Stimulated activated naive CD8-positive, alpha-beta T cell treated with anti-CD3 and anti-CD28 coated beads, Interleukin-15, amount 100 ng/mL, for 72 hours (primary cell): ENCODE results near the gene TNFAIP2.

Source experiments
- ATAC-seq: fragments of 150-1000 bp; cut with Tn5 transposase; 2 replicates; pipeline ENCODE4 v1.10.0; 2021; ENCODE audit warnings: mild to moderate bottlenecking, moderate library complexity
- DNase-seq, 2 donors: peaks; one replicate each; pipeline ENCODE4 v3.0.0; 2021 to 2022
- H3K27ac Mint-ChIP-seq, 2 donors: one replicate each; pipeline ENCODE4 v1.8.0; 2022; ENCODE audit warnings: mild to moderate bottlenecking in 2 of 2, mixed read lengths in 2 of 2, moderate library complexity in 2 of 2
- H3K27me3 Mint-ChIP-seq: one replicate; pipeline ENCODE4 v1.8.0; 2022; ENCODE audit warnings: mixed read lengths
- H3K4me1 Mint-ChIP-seq: one replicate; pipeline ENCODE4 v1.8.0; 2022; ENCODE audit warnings: mild to moderate bottlenecking, mixed read lengths
- H3K4me3 Mint-ChIP-seq, 2 donors: one replicate each; pipeline ENCODE4 v1.8.0; 2022; ENCODE audit warnings: mild to moderate bottlenecking in 2 of 2, mixed read lengths in 2 of 2, moderate library complexity in 1 of 2
- H3K9me3 Mint-ChIP-seq, 2 donors: one replicate each; pipeline ENCODE4 v1.8.0; 2022; ENCODE audit warnings: mixed read lengths in 2 of 2

TNFAIP2 gene

DNA sequence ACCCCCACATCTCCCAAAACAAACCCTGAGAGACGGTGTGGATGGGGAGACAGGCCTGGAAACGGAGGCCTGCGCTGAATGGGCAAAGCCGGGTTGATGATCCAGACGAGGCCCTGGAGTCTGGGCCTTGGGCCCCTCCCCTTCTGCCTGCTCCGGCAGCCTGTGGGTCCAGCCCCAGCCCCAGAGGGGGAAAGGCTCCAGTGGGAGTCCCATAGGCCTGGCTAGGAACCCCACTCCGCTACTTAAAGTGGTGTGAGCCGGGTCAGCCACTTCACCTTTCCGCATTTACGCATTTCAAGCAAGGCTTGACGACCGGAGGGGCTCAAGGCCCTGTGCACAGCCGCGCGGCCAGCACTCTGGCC lies 695 bp upstream of the TNFAIP2 start:
- H3K27me3 Mint-ChIP-seq, result peaks cover 49% of the 10 kb centered on the region
- no peak overlapping the region for H3K27ac Mint-ChIP-seq
- H3K4me3 Mint-ChIP-seq, result peak overlapping the region; percentile 35 to 72
- peaks cover 13% of the 10 kb centered on the region for H3K4me1 Mint-ChIP-seq
- no peak for DNase-seq
- H3K9me3 Mint-ChIP-seq, result no peaks in the 10 kb centered on the region
- peak; percentile 9 for ATAC-seq

DNA sequence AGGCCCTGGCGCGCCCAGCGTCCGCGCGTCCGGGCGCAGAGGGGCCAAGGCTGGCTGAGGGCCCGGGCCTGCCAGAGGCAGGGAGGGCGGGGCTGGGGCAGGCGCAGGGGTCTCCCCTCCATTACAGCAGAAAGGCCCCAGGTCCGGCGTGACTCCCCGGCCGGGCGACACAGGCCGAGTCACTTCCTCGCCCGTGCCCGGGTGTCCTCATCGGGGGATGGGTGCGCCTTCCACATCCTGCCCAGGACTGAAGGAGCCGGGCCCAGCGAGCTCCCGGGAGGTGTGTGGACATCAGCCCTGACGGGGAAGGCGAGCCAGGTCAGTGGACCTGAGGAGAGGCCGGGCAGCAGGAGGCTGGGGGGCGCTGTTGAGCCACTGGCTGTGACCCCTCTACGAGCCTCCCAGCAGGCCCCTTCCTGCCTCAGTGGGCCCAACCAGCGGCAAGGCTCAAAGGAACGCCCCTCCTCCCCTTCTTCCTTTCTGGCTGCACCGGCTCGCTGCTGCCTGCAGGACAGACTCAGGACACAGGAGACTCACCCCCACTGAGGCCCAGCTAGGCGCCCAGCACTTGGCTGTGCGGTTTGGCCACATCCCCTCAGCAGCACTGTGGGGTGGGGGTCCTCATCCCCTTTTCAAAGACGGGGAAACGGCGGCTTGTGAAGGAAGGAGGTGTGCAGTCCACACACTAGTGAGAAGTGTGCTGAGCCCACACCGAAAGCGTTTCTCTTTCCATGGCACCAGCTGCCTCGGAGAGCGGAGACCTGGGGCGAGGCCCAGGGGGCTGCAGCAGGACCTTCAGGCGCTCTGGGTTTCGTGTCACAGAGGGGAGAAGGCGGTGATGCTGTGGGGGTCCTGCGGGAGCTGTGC lies 606 bp downstream of the TNFAIP2 start:
- H3K9me3 Mint-ChIP-seq, result no peaks in the 10 kb centered on the region
- DNase-seq (no peak), ATAC-seq (peak; percentile 26)
- H3K27ac Mint-ChIP-seq, result peak overlapping the region in 1 of 2 donors; percentile 80
- H3K4me3 Mint-ChIP-seq, result peak overlapping the region; percentile 37 to 60
- H3K4me1 Mint-ChIP-seq, result peaks cover 13% of the 10 kb centered on the region
- peaks cover 49% of the 10 kb centered on the region for H3K27me3 Mint-ChIP-seq

DNA sequence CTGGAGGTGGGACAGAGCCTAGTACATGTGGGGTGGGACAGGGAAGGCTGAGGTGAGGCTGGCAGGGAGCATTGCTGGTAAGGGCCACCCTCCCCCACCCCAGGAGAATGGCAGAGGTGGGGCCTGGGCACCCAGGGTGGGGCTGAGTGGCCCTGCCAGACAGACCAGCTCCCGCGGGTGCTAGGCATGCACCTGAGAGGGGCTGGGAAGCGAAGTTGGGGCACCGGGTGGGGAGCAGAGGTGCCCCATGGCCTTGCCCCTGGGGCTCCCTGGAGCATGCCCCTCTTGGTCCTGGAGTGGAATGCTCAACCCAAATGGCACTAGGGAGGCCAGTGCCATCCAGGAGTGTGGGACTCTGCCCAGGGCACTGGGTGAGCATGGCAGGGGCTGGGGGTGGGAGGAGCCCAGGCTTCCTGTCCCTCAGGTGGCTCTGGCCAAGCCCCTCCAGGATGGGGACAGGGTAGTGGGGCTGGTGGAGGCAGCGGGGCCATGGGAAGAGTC lies 1.3 kb downstream of the TNFAIP2 start:
- no peaks in the 10 kb centered on the region for H3K9me3 Mint-ChIP-seq
- H3K4me3 Mint-ChIP-seq, result no peak overlapping the region
- peaks cover 49% of the 10 kb centered on the region for H3K27me3 Mint-ChIP-seq
- ATAC-seq (peak; percentile 3), DNase-seq (no peak)
- H3K27ac Mint-ChIP-seq, result no peak overlapping the region
- peaks cover 13% of the 10 kb centered on the region for H3K4me1 Mint-ChIP-seq

DNA sequence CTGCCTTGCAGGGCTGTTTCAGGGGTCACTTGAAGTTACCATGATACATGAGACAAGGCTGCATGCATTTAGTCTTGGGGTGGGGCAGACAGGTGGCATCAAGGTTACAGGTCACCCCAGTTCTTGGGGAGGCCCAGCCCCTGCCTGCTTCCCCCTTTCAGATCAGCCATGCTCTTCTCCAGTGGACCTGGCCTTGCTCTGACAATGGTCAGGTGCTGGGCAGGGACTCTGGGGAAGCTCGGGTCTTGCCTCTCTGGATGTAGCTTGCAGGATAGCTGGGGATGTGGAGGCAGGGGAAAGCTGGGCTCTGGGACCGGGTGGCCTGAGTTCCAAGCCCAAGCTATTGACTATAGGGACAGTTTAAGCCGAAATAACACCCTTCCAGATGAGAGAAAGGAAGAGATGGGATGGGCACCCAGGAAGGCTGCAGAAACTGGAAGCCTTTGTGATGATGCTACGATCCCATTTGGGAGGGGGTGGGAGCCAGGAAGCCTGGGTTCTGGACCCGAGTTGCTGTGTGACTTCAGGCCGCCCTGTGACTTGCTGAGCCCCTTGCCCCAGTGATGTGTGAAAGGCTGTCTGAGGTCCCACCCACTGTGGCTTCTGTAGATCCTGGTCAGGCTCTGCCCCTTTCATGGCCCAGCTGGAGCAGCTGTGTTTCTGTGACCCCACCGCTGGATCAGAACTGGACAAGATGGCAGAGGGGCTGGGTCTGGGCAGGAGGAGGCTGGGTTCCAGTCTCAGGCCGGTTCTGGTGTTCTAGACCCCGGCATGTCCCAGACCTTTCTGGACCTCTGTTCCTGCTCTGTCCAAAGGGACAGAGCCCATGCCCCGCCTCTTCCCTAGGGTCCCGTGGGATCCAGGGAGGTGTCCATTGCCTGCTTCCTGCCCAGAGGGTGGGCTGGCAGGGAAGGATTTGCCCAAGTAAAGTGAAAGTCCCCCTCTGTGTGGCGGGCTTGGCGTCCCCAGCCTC lies 2.1 kb downstream of the TNFAIP2 start:
- peaks cover 13% of the 10 kb centered on the region for H3K4me1 Mint-ChIP-seq
- peaks cover 47% of the 10 kb centered on the region for H3K27me3 Mint-ChIP-seq
- no peak for ATAC-seq
- H3K27ac Mint-ChIP-seq, result no peak overlapping the region
- H3K9me3 Mint-ChIP-seq, result no peaks in the 10 kb centered on the region
- no peak for DNase-seq
- no peak overlapping the region for H3K4me3 Mint-ChIP-seq

DNA sequence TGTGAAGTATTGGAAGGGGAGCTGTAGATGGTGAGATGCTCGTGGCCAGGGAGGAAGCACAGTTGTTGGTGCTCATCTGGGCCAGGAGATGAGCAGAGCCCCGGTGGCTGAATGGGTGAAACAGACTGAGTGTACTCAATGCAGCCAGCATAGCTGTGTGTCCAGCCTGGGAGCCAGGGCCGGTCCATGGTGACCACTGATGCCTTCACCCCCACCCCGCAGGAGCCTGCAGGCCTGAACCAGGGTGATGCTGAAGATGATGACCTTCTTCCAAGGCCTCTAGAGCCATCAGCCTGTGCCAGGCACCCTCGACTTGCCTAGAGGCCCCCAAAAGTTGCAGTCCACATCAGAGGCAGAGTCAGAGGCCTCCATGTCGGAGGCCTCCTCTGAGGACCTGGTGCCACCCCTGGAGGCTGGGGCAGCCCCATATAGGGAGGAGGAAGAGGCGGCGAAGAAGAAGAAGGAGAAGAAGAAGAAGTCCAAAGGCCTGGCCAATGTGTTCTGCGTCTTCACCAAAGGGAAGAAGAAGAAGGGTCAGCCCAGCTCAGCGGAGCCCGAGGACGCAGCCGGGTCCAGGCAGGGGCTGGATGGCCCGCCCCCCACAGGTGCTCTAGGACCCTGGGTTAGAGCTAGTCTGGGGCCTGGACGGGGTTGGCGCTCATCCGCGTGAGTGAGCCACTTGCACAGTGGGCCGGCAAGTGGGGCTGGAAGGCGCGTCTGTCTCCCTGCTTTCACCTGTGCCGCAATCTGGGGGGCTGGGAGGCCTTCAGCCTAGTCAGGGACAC lies 3.0 kb downstream of the TNFAIP2 start:
- peaks cover 38% of the 10 kb centered on the region for H3K27me3 Mint-ChIP-seq
- H3K27ac Mint-ChIP-seq, result no peak overlapping the region
- ATAC-seq (no peak), DNase-seq (no peak)
- no peak overlapping the region for H3K4me3 Mint-ChIP-seq
- H3K4me1 Mint-ChIP-seq, result peaks cover 13% of the 10 kb centered on the region
- H3K9me3 Mint-ChIP-seq, result no peaks in the 10 kb centered on the region

DNA sequence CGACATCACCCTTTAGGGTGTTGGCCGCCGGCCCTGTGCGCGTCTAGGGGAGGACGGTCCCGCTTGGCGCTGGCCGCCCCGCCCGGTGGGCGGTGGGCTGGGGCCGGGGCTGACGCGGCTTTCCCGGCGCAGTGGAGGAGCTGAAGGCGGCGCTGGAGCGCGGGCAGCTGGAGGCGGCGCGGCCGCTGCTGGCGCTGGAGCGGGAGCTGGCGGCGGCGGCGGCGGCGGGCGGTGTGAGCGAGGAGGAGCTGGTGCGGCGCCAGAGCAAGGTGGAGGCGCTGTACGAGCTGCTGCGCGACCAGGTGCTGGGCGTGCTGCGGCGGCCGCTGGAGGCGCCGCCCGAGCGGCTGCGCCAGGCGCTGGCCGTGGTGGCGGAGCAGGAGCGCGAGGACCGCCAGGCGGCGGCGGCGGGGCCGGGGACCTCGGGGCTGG lies 3.6 kb downstream of the TNFAIP2 start:
- H3K4me3 Mint-ChIP-seq, result no peak overlapping the region
- ATAC-seq (no peak), DNase-seq (no peak)
- no peak overlapping the region for H3K27ac Mint-ChIP-seq
- peaks cover 13% of the 10 kb centered on the region for H3K4me1 Mint-ChIP-seq
- H3K27me3 Mint-ChIP-seq, result peaks cover 32% of the 10 kb centered on the region
- H3K9me3 Mint-ChIP-seq, result no peaks in the 10 kb centered on the region

DNA sequence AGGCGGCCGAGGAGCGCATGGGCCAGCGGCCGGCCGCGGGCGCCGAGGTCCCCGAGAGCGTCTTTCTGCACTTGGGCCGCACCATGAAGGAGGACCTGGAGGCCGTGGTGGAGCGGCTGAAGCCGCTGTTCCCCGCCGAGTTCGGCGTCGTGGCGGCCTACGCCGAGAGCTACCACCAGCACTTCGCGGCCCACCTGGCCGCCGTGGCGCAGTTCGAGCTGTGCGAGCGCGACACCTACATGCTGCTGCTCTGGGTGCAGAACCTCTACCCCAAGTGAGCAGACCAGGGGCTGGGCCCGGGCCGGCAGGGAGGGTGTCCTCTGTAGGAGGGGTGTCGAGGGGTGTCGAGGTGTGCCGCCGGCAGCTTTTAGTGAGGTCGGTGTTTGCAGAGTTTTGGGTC lies 4.1 kb downstream of the TNFAIP2 start:
- Mint-ChIP-seq H3K27ac (no peak overlapping the region), H3K27me3 (peaks cover 27% of the 10 kb centered on the region), H3K4me1 (peaks cover 8% of the 10 kb centered on the region), H3K4me3 (no peak overlapping the region), H3K9me3 (no peaks in the 10 kb centered on the region)
- ATAC-seq (no peak), DNase-seq (no peak)

DNA sequence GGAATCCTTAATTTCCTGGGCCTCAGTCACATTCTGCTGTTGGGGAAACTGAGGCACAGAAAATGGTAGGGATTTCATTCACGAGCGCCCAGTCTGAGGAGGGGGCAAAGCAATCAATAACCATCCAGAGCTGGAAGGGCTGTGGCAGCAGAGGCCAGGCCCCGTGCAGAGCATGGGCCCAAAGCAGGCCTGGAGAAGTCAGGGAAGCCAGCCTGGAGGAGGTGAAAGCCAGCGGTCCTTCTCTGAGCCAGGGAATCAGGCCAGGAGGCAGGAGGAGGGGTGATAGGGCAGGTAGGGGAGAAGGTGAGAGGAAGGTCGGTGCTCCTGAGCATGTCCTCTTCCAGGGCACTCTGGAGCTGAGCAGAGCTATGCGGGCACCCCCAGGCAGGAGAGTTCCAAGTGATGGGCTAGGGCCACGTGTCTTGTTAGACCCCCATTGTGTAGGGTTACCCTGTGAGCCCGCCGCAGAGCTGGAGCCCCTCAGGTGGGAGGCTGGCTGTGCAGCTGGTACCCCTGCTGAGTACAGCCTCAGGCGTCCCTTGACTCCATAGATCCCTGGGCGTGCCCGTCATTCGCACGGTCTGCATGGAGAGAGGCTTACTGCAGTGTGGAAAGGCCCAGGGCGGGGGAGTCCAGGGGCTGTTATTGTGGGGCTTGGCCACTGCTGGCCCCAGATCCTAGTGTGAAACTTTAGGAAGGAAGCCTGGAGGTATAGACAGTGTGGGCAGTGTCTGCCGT lies 4.8 kb downstream of the TNFAIP2 start:
- DNase-seq (no peak), ATAC-seq (no peak)
- Mint-ChIP-seq H3K9me3 (no peaks in the 10 kb centered on the region), H3K4me1 (peaks cover 7% of the 10 kb centered on the region), H3K27ac (peak overlapping the region; percentile 14 to 79), H3K27me3 (peaks cover 21% of the 10 kb centered on the region), H3K4me3 (no peak overlapping the region)

DNA sequence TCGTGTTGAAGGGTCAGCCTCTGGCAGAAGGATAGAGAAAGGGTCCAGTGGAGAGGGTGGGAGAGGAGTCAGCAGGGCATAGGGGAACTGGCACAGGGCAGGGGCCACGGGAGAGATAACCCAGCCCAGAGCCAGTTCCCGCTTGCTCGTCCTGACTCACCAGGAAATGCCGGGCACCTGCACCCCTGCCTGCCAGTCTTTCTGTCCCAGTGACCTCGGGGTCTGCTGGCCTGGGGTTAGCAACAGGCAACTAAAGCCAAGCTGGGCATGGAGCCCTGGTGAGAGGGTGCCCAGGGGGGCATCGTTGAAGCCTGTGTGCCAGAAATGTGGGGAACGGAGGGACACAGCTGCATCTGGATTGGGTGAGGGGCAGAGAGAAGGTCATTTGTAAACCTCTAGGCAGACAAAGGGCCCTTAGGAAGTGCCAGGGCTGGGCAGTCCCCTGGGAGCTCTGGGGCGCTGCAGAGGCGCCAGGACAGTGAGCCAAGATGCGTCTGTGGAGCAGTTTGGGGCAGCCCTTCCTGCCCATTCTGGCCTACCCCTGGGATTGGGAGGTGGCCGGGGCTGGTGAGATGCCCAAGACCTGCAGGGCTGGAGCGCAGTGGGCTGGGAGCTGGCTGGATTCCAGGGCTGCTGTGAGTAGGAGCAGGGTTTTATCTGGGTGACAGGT lies 5.5 kb downstream of the TNFAIP2 start:
- H3K27ac Mint-ChIP-seq, result peak overlapping the region; percentile 14 to 79
- H3K27me3 Mint-ChIP-seq, result peaks cover 18% of the 10 kb centered on the region
- ATAC-seq (no peak), DNase-seq (no peak)
- no peaks in the 10 kb centered on the region for H3K9me3 Mint-ChIP-seq
- H3K4me3 Mint-ChIP-seq, result no peak overlapping the region
- H3K4me1 Mint-ChIP-seq, result peaks cover 5% of the 10 kb centered on the region

DNA sequence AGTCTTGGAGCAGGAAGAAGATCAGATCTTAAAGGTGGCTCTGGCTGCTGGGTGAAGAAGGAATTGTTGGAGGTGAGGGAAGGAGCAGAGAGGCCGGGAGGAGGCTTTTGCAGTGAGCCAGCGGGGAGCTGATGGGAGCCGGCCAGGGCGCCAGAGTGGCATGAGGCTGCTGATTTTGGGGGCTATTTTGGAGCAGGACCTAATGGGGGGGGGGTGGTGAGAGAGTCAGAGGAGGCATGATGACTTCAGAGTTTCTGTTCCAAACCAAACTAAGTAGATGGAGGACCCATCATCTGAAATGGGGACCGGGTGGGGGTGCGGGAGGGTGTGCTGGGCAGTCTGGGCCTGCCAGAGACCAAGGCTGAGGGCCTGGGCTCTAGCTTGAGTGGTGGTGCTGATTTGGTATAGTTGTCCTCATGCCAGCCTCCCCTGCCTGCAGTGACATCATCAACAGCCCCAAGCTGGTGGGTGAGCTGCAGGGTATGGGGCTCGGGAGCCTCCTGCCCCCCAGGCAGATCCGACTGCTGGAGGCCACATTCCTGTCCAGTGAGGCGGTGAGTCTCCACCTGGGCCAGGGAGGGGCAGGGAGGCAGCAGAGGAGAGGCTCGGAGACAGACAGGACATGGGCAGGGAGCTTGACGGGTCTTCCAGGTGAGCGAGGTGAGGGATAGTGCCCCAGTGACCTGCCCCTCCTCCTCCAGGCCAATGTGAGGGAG lies 6.2 kb downstream of the TNFAIP2 start:
- no peak overlapping the region for H3K4me3 Mint-ChIP-seq
- no peaks in the 10 kb centered on the region for H3K9me3 Mint-ChIP-seq
- DNase-seq (no peak), ATAC-seq (no peak)
- H3K4me1 Mint-ChIP-seq, result no peaks in the 10 kb centered on the region
- H3K27ac Mint-ChIP-seq, result no peak overlapping the region
- H3K27me3 Mint-ChIP-seq, result peaks cover 11% of the 10 kb centered on the region

DNA sequence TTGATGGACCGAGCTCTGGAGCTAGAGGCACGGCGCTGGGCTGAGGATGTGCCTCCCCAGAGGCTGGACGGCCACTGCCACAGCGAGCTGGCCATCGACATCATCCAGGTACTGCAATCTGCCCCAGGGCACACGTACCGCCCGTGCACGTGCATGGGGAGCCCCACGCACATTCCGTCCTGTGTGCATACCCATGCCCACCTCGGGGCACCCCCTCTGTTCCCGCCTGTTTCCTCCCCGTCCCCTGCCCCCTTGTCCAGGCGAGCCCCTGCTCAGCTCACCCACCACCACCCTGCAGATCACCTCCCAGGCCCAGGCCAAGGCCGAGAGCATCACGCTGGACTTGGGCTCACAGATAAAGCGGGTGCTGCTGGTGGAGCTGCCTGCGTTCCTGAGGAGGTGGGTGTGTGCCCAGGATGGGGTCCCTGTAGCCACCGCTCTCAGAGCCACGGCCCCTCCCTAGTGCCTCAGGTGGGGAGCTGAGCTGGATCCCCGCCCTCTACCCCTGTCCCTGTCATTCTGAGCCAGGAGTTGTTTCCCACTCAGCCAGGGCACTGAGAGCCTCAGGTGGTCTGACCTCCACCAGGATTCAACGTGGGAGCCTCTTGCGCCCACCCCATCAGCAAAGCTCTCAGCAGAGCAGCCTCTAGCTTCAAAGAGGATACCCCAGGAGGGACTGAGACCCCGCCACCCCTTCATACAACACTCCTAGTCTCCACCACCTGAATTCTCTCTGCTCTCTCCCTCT lies 6.9 kb downstream of the TNFAIP2 start:
- Mint-ChIP-seq H3K4me1 (no peaks in the 10 kb centered on the region), H3K27ac (no peak overlapping the region)

DNA sequence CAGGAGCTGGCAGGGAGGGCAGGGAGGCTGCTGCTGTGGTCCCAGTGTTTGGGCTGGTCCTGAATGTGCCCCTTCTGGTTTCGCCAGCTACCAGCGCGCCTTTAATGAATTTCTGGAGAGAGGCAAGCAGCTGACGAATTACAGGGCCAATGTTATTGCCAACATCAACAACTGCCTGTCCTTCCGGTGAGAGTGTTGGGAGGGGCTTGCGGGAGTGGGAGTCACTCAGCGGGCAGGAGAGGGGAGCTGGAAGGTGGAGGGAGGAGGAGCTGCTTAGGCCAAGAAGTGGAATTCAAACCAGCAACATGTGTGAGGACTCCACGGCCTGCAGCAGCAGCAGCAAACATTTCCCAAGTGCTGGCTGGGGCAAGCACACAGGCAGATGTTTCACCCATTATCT lies 7.7 kb downstream of the TNFAIP2 start:
- ATAC-seq (no peak), DNase-seq (no peak)
- Mint-ChIP-seq H3K4me3 (no peak overlapping the region), H3K4me1 (no peaks in the 10 kb centered on the region), H3K27ac (no peak overlapping the region), H3K9me3 (no peaks in the 10 kb centered on the region), H3K27me3 (no peaks in the 10 kb centered on the region)

More for the DNA sequence above, 6.9 kb downstream of the TNFAIP2 start:
- ATAC-seq, result peak; percentile 28
- Mint-ChIP-seq H3K4me3 (no peak overlapping the region), H3K27me3 (peaks cover 4% of the 10 kb centered on the region), H3K9me3 (no peaks in the 10 kb centered on the region)
- DNase-seq, result no peak

DNA sequence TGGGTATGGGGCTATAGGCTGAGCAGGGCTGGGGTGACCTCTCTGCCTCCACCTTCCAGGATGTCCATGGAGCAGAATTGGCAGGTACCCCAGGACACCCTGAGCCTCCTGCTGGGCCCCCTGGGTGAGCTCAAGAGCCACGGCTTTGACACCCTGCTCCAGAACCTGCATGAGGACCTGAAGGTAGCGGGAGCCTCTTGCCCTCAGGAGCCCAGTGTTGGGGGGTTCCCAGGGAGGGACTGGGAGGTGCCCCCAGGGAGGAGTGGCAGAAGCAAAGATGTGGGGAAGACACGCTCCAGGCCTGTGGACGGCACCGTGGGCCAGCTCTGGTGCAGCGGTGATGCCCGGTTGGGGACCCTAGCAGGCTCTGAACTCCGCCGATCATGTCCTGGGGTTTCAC lies 8.3 kb downstream of the TNFAIP2 start:
- no peaks in the 10 kb centered on the region for H3K9me3 Mint-ChIP-seq
- H3K4me3 Mint-ChIP-seq, result no peak overlapping the region
- DNase-seq, result no peak
- no peaks in the 10 kb centered on the region for H3K27me3 Mint-ChIP-seq
- ATAC-seq, result no peak
- no peak overlapping the region for H3K27ac Mint-ChIP-seq
- no peaks in the 10 kb centered on the region for H3K4me1 Mint-ChIP-seq
